HG03108 (cell line): Measurements from ENCODE around the gene SLC18A3.

Experiments
- ATAC-seq: cut with Tn5 transposase; IDR thresholded peaks from one replicate; pipeline ENCODE4 v1.9.1; 2021; ENCODE audit warnings: moderate library complexity; ENCODE audit not compliant: unreplicated experiment

SLC18A3 gene

GRCh38 chr10:49611166-49611815, 1.2 kb downstream of the SLC18A3 start:
- no peak for ATAC-seq

DNA sequence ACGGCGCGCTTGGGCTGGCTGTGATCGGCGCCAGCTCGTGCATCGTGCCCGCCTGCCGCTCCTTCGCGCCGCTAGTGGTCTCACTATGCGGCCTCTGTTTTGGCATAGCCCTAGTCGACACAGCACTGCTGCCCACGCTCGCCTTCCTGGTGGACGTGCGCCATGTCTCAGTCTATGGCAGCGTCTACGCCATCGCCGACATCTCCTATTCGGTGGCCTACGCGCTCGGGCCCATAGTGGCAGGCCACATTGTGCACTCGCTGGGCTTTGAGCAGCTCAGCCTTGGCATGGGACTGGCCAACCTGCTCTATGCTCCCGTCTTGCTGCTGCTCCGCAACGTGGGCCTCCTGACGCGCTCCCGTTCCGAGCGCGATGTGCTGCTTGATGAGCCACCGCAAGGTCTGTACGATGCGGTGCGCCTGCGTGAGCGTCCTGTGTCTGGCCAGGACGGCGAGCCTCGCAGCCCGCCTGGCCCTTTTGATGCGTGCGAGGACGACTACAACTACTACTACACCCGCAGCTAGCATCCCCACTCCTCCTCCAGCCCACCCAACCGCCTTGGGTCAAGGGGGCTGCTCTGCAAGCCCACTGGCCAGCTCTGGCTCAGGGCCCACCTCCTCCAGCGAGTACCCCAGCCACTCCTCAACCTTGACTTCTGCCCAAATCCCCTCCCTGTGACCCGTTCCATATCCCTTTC, 1.9 kb downstream of the SLC18A3 start:
- no peak for ATAC-seq

DNA sequence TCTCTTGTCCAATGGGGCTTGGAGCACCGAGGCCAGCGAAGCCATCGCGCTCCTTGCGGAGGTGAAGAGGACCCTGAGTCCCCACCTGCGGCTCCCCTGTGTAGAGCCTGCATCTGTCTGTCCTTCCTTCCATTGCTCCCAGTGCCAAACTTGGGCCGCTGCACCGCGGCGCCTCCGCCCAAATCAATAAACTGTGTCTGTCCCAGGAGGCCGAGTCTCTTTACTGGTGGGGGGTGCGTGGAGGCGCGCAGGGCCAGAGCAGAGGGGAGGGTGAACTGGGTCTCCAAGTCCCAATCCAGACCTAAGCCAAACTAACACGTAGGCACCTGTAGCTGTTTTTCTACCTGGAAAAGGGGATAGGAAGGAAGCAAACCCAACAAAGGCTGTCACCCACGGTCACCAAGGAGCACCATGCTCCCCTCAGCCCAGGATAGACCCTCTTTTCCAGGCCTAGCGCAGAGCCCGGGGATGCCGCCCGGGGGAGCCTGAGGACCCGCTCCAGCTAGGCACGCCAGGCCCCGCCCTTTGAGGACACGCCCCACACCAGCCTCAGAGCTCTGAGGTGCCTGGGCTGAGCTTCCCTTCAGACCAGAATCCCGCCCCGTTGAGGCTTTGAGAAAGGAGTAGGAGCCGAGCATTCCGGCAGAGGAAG, 2.5 kb downstream of the SLC18A3 start:
- ATAC-seq, result no peak

GRCh38 chr10:49613165-49613881, 3.2 kb downstream of the SLC18A3 start:
- ATAC-seq, result no peak

GRCh38 chr10:49613882-49614241, 3.8 kb downstream of the SLC18A3 start, which contains the start of gene CHAT:
TSS of gene CHAT (plus strand) at chr10:49614037. CDS start at chr10:49614190, 153 bp downstream.
- ATAC-seq, result no peak

GRCh38 chr10:49614242-49615198, 4.4 kb downstream of the SLC18A3 start:
- no peak for ATAC-seq

DNA sequence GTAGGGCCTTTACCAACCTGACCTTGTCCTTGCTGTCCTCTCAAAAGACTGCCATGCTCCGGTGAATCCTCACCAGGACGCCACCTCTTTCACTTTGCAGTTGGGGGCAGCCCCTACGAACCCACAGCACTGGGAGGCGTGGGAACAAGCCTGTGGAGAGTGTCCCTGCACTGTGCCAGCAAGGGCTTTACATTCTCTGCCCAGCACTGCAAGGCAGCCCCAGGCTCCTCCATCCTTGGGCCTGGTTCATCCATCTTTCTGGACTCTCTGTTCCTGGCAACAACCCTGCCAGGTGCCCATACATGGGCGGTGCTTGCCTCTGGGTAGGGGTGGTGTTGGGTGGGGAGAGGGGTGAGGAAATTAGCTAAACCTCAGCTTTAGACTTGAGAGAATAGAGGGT, 5.1 kb downstream of the SLC18A3 start:
- no peak for ATAC-seq

GRCh38 chr10:49615721-49616120, 5.6 kb downstream of the SLC18A3 start:
- no peak for ATAC-seq

- no peak for ATAC-seq
Observed at GRCh38 chr10:49616421-49617101, 6.5 kb downstream of the SLC18A3 start.

DNA sequence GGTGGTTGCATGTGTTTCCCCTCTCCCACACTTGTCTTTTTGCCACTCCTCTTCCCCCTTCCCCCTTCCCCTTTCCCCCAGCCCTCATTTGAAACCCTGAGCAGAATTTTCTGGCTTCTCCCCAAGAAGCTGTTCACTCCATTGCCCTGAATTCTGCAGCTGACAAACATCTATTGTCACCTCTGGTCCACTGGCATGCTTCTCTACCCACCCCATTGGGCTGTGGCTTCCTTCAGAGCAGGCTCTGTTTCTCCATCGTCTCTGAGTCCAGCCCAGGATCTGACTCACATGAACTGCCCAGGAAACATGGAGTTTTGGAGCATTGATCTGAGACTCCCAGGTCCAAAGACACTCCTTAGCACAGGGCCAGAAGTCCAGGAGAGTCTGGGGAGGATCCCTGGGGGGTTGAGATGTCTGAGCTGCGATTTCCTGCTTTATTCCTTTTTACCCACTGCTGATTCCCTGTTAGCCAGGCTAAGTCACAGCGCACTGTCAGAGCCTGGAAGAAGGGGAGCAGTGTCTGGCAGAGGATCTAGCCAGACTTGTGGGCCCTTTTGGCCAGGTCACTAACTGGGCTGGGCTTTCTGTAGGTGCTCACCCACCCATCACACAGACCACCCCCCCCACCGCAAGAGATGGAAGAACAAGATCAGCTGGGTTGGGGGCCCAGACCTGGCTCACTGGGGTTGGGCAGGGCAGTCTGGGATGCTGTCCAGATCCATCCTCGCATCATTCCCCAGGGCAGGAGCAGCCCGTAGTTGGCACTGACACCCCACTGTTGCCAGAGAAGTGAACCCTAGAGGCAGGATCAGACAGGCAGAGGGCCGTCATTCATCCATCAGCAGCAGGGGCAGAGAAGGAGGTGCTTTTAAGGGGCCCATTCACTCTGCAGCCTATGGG, 7.3 kb downstream of the SLC18A3 start:
- no peak for ATAC-seq

- ATAC-seq, result no peak
Observed at GRCh38 chr10:49618821-49619220, 8.7 kb downstream of the SLC18A3 start.

GRCh38 chr10:49619613-49620012, 9.5 kb downstream of the SLC18A3 start:
- no peak for ATAC-seq

DNA sequence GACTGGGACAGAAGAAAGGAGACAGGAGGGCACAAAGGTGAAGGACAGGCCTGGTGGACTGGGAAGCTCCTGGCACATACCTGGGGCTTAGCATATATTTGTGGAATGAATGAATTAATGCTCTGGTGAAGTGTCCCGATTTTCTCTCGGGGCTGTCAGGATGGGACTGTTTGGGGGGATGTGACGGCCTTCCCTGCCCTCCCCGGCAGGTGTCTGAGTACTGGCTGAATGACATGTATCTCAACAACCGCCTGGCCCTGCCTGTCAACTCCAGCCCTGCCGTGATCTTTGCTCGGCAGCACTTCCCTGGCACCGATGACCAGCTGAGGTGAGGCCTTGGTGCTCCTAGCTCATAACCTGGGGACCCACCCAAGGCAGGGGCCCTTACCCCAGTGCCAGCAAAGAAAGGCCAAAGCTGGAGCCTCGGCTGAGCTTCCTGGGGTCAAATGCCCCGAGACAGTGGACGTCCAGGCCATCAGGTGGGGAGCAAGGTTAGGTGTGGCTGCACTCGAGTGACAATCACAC, 10.2 kb downstream of the SLC18A3 start:
- no peak for ATAC-seq

DNA sequence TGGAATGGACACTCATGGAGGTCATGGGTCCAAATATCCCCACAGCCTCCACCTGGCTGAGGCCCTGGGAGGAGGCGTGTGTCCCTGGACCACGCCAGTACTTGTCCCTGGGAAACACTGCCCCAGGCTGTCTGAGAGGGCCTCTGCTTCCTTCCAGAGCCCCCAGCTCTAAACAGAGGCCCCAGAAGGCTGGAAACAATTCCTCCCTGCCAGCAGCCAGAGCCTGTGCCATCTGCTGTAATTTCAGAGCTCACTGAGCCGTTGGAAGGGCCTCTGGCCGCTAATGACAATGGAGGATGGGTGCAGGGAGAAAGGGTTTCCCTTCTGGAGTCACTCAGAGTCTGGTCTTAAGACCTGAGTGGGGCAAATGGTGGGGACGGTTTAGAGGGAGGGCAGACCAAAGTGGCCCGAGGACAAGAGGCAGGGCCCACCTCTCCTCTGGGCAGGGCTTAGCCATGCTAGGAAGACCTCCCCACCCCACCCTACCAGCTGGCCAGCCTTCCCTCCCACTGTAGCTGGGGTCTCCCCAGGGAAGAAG, 10.8 kb downstream of the SLC18A3 start:
- ATAC-seq, result no peak

DNA sequence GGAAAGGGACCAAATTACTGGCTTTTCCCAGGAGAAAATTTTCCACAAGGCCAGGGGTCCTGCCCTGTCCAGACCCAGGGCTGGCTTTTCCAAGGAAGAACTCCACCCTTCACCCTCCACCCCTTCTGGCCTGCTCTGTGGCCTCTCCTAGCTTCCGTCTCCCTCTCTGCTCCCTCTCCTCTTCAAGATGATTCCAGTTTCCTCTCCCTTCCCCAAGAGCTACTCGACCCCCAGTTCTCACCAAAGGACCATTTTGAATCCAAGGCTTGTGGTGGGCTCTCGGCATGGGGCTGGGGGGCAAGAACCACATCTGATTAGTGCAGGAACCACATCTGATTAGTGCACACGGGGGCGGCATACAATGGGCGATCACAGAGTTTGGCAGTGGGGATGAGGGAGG, 11.5 kb downstream of the SLC18A3 start:
- no peak for ATAC-seq

GRCh38 chr10:49622426-49623425, 12.6 kb downstream of the SLC18A3 start:
- no peak for ATAC-seq

- no peak for ATAC-seq
Observed at GRCh38 chr10:49624629-49625028, 14.5 kb downstream of the SLC18A3 start.
